AG08396 (cell line): ENCODE results near the gene GLI3.

ENCODE experiments used
- DNase-seq: peaks from one replicate; pipeline ENCODE4 v3.0.0; 2012; ENCODE audit warnings: low spot score, mixed read lengths

The GLI3 gene

GRCh38 chr7:42105554-42106358 is 131.3 kb downstream of the GLI3 start:
- DNase-seq = no peak

- DNase-seq = no peak
These were observed 132.3 kb downstream of the GLI3 start for GRCh38 chr7:42104694-42105093.

- no peak for DNase-seq
These were observed 132.8 kb downstream of the GLI3 start for GRCh38 chr7:42104231-42104630.

GRCh38 chr7:42103456-42103855 is 133.6 kb downstream of the GLI3 start:
- DNase-seq = no peak

- no peak for DNase-seq
These were observed 134.0 kb downstream of the GLI3 start for GRCh38 chr7:42103020-42103419.

GRCh38 chr7:42102301-42102700 is 134.7 kb downstream of the GLI3 start:
- DNase-seq = no peak

GRCh38 chr7:42100156-42100508 is 136.9 kb downstream of the GLI3 start:
- DNase-seq = no peak

- DNase-seq = no peak
These were observed 137.4 kb downstream of the GLI3 start for GRCh38 chr7:42099470-42100155.

- DNase-seq = no peak
These were observed 137.9 kb downstream of the GLI3 start for GRCh38 chr7:42099066-42099465.

- no peak for DNase-seq
These were observed 139.3 kb downstream of the GLI3 start for GRCh38 chr7:42097752-42098151.

GRCh38 chr7:42096681-42097561 is 140.1 kb downstream of the GLI3 start:
- DNase-seq = no peak

GRCh38 chr7:42096268-42096667 is 140.7 kb downstream of the GLI3 start:
- DNase-seq = no peak

- DNase-seq = no peak
These were observed 141.2 kb downstream of the GLI3 start for GRCh38 chr7:42095791-42096190.

GRCh38 chr7:42093349-42093905 is 143.6 kb downstream of the GLI3 start:
- no peak for DNase-seq

GRCh38 chr7:42091461-42092291 is 145.3 kb downstream of the GLI3 start:
- no peak for DNase-seq

- no peak for DNase-seq
These were observed 146.2 kb downstream of the GLI3 start for GRCh38 chr7:42090806-42091205.

GRCh38 chr7:42090056-42090455 is 147.0 kb downstream of the GLI3 start:
- DNase-seq = no peak

GRCh38 chr7:42087616-42088015 is 149.4 kb downstream of the GLI3 start:
- no peak for DNase-seq

GRCh38 chr7:42085531-42085930 is 151.5 kb downstream of the GLI3 start:
- DNase-seq = no peak

- DNase-seq = no peak
These were observed 152.7 kb downstream of the GLI3 start for GRCh38 chr7:42084263-42084662.

GRCh38 chr7:42083284-42083683 is 153.7 kb downstream of the GLI3 start:
- no peak for DNase-seq
